WERI-Rb-1 (cell line): ENCODE data around the gene ACSL5.

Source experiments
- DNase-seq: peaks from one replicate; pipeline ENCODE4 v3.0.0-alpha.2; 2020
- H3K27ac ChIP-seq: fragments of 250-450 bp; sonication (Bioruptor Pico); 2 replicates; pipeline ENCODE4 v1.5.1; 2020; ENCODE audit warnings: mild to moderate bottlenecking, moderate library complexity
- H3K27me3 ChIP-seq: fragments of 250-450 bp; sonication (Bioruptor Pico); 2 replicates; pipeline ENCODE4 v1.5.1; 2021; ENCODE audit warnings: mild to moderate bottlenecking, low read depth, moderate library complexity; ENCODE audit not compliant: insufficient read depth, severe bottlenecking
- H3K36me3 ChIP-seq: fragments of 250-450 bp; sonication (Bioruptor Pico); 2 replicates; pipeline ENCODE4 v1.5.1; 2020; ENCODE audit warnings: mild to moderate bottlenecking, moderate library complexity
- H3K4me3 ChIP-seq: 2 replicates; pipeline ENCODE4 v1.5.1; 2011; ENCODE audit warnings: low read depth, mild to moderate bottlenecking, control low read depth, low read length
- H3K9me3 ChIP-seq: fragments of 250-450 bp; sonication (Bioruptor Pico); 2 replicates; pipeline ENCODE4 v1.5.1; 2021; ENCODE audit warnings: mild to moderate bottlenecking, moderate library complexity; ENCODE audit not compliant: severe bottlenecking
- TF ChIP-seq, protein P1 (sequence below): IDR thresholded peaks from 2 replicates; pipeline ENCODE4 v1.5.1; 2011; ENCODE audit warnings: low read depth, mild to moderate bottlenecking, control low read depth, inconsistent platforms, low read length

The ACSL5 gene

GRCh38 chr10:112353046-112353445 lies 20.9 kb upstream of the ACSL5 start:
- no peaks in the 10 kb centered on the region for H3K27me3 ChIP-seq
- H3K4me3 ChIP-seq: no peak overlapping the region
- no peaks in the 10 kb centered on the region for H3K9me3 ChIP-seq
- TF ChIP-seq, protein P1, sequence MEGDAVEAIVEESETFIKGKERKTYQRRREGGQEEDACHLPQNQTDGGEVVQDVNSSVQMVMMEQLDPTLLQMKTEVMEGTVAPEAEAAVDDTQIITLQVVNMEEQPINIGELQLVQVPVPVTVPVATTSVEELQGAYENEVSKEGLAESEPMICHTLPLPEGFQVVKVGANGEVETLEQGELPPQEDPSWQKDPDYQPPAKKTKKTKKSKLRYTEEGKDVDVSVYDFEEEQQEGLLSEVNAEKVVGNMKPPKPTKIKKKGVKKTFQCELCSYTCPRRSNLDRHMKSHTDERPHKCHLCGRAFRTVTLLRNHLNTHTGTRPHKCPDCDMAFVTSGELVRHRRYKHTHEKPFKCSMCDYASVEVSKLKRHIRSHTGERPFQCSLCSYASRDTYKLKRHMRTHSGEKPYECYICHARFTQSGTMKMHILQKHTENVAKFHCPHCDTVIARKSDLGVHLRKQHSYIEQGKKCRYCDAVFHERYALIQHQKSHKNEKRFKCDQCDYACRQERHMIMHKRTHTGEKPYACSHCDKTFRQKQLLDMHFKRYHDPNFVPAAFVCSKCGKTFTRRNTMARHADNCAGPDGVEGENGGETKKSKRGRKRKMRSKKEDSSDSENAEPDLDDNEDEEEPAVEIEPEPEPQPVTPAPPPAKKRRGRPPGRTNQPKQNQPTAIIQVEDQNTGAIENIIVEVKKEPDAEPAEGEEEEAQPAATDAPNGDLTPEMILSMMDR: no peak
- H3K36me3 ChIP-seq: no peaks in the 10 kb centered on the region
- DNase-seq: no peak
- H3K27ac ChIP-seq: no peak overlapping the region

DNA sequence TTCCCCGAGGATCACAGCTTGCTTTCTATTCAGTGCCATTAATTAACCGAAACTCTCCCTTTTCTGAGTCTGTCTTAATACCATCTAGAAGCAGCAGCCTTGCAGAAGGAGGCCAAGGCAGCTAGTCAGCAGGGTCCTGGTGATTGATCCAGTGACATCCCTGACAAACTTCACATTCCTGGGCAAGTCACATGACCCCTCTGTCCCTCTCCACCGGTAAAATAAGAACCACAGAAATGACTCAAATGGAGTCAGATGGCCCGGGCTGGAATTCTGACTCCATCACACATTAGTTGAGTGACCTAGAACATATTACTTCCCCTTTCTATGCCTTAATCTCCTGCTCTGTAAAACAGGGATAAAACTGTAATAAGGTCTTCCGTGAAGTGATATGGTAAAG lies 17.2 kb upstream of the ACSL5 start:
- H3K9me3 ChIP-seq: no peaks in the 10 kb centered on the region
- DNase-seq: no peak
- TF ChIP-seq, protein P1: no peak
- H3K27ac ChIP-seq: no peak overlapping the region
- H3K27me3 ChIP-seq: no peaks in the 10 kb centered on the region
- no peak overlapping the region for H3K4me3 ChIP-seq
- H3K36me3 ChIP-seq: no peaks in the 10 kb centered on the region

DNA sequence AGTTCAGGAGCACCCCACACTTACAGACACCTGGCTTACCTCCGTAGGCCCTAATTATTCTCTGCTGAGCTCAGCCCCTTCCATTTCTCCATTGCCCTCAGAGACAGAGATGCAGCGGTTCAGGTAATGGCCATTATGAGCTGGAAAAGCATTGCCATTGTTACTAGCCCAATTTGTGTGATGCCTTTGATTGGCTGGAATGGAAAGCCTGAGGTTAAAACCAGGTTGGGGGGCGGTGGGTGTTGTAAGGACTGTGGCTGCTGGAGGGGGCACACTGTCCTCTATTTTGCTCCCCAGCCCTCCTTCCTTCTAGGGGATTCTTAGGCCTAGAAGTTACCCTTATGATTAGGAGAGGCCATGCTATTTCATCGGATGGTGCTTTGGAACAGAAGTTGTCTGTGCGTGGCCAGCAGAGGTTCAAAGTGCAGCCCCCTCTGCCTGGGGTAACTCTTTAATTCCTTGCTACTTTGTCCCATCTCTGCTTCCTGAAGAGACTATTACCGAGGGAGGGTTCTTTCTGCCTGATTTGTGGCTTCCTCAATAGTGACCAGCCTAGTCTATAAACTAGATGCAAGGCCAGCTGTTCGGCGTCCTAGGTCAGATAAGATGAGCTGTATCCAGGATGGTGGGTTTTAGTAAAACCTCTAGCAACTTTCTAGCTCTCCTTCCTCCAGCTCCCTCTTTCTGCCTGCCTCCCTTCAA lies 14.2 kb upstream of the ACSL5 start:
- no peaks in the 10 kb centered on the region for H3K9me3 ChIP-seq
- H3K36me3 ChIP-seq: no peaks in the 10 kb centered on the region
- no peak overlapping the region for H3K27ac ChIP-seq
- DNase-seq: no peak
- H3K4me3 ChIP-seq: no peak overlapping the region
- no peaks in the 10 kb centered on the region for H3K27me3 ChIP-seq
- TF ChIP-seq, protein P1: no peak

DNA sequence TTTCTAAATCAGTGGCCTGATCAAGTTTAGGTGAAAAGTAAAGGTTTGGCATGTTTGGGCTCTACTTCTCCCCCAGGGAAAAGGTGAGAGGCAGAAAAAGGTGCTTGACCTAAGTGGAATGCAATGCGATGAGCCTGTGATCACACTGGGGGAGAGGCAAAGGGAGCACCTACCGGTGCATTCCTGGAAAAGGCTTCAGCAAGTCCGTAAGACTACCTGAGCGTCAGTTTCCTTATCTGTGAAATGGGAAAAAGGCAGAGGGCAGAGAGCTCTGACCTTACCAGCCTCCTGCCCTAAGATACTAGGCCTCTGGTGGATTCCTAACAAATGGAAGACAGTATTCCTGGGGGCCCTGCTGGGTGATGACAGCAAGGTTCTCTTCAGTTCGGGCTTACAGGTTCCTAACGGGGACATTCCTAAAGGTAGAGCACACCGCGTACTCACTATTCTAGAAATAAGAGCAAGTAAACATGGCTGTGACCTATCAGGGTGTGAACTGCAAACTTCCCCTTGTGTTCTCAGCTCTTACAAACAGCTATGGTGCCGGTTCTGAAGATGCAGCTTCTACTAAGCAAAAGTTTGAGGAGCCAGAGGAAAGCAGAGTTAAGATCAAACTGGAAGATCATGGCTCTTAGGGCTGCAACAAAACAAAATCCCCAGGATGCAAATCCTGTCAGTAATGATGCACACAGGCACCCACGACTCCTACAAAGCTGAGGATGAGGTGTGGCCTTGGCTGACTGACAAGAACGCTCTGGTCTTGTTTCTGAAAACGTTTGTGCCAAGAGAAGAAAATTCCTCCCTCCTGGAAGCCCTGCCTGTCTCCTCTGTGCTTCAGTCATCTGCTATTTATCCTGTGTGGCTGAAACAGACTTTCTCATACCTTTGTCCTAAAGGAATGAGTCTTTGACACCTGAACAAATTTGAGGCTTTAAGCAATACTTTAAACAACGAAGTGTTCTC lies 13.3 kb upstream of the ACSL5 start:
- H3K4me3 ChIP-seq: no peak overlapping the region
- no peak for DNase-seq
- TF ChIP-seq, protein P1: no peak
- H3K27ac ChIP-seq: no peak overlapping the region
- no peaks in the 10 kb centered on the region for H3K36me3 ChIP-seq
- no peaks in the 10 kb centered on the region for H3K27me3 ChIP-seq
- no peaks in the 10 kb centered on the region for H3K9me3 ChIP-seq

GRCh38 chr10:112361951-112362751 lies 11.8 kb upstream of the ACSL5 start:
- Histone ChIP-seq H3K27ac (no peak overlapping the region), H3K27me3 (no peaks in the 10 kb centered on the region), H3K9me3 (no peaks in the 10 kb centered on the region), H3K36me3 (no peaks in the 10 kb centered on the region), H3K4me3 (no peak overlapping the region)
- no peak for DNase-seq
- TF ChIP-seq, protein P1: no peak
